Common myeloid progenitor, CD34-positive (primary cell): Measurements from ENCODE around the gene NDUFAF7.
A peak's percentile ranks its signal among the peaks of the same experiment; 100 is the strongest.
"Not testable (repeated sequence)": the region's sequence is repeated elsewhere in the genome, so short reads cannot be mapped to it uniquely, and the experiment has no call there.

Experiments
- CTCF ChIA-PET: fragments of 350-600 bp; sonication (Branson Sonifier 250); formaldehyde crosslinking; loops from one replicate; lab custom pipeline; 2021; ENCODE audit warnings: antibody characterized with exemption; lab: Charles Lee
- POLR2A ChIA-PET: fragments of 350-600 bp; sonication (Branson Sonifier 250); formaldehyde crosslinking; loops from one replicate; lab custom pipeline; 2021; ENCODE audit warnings: antibody characterized with exemption; lab: Charles Lee
- DNase-seq, 3 donors: peaks; one replicate each; pipeline versions ENCODE4 v3.0.0 to v3.0.0-alpha.2; 2013
- H3K27ac ChIP-seq, 2 experiments: 1 replicate in 1 of 2; 2 replicates in 1 of 2; pipeline ENCODE4 v1.7.0; 2013; ENCODE audit warnings: inconsistent platforms in 2 of 2, low read length in 2 of 2, mild to moderate bottlenecking in 2 of 2, low read depth in 1 of 2, moderate library complexity in 1 of 2; ENCODE audit not compliant: severe bottlenecking in 2 of 2, insufficient read depth in 1 of 2, poor library complexity in 1 of 2
- H3K27me3 ChIP-seq, 5 experiments: replicated peaks in 2 of 5; 1 replicate in 3 of 5; 2 replicates in 2 of 5; pipeline versions ENCODE4 v1.6.1 to v1.7.0; 2013; ENCODE audit warnings: low read length in 4 of 5, mild to moderate bottlenecking in 2 of 5, moderate library complexity in 2 of 5, inconsistent platforms in 1 of 5; ENCODE audit not compliant: insufficient read depth in 5 of 5, control insufficient read depth in 4 of 5
- H3K36me3 ChIP-seq, 4 experiments: 1 replicate in 2 of 4; 2 replicates in 2 of 4; pipeline versions ENCODE4 v1.6.1 to v1.7.0; 2013; ENCODE audit warnings: low read length in 3 of 4, control low read depth in 1 of 4, mild to moderate bottlenecking in 1 of 4; ENCODE audit not compliant: control insufficient read depth in 4 of 4, insufficient read depth in 4 of 4
- H3K4me1 ChIP-seq, 4 experiments: 1 replicate in 3 of 4; 2 replicates in 1 of 4; pipeline versions ENCODE4 v1.6.1 to v1.7.1; 2013; ENCODE audit warnings: low read length in 3 of 4, mild to moderate bottlenecking in 3 of 4, control low read depth in 1 of 4, inconsistent platforms in 1 of 4, moderate library complexity in 1 of 4; ENCODE audit not compliant: control insufficient read depth in 4 of 4, insufficient read depth in 4 of 4; ENCODE audit errors: control extremely low read depth in 1 of 4
- H3K4me3 ChIP-seq, 7 experiments: 1 replicate in 4 of 7; 2 replicates in 3 of 7; pipeline versions ENCODE4 v1.5.1 to v1.7.0; 2013; ENCODE audit warnings: mild to moderate bottlenecking in 7 of 7, low read length in 6 of 7, moderate library complexity in 6 of 7, inconsistent platforms in 2 of 7, low read depth in 2 of 7, control low read depth in 1 of 7; ENCODE audit not compliant: insufficient read depth in 4 of 7, control insufficient read depth in 1 of 7; ENCODE audit errors: extremely low read depth in 1 of 7
- H3K9me3 ChIP-seq, 5 experiments: 1 replicate in 4 of 5; 2 replicates in 1 of 5; pipeline versions ENCODE4 v1.6.1 to v1.7.1; 2013; ENCODE audit warnings: low read length in 4 of 5, mild to moderate bottlenecking in 2 of 5, inconsistent platforms in 1 of 5, low read depth in 1 of 5, moderate library complexity in 1 of 5; ENCODE audit not compliant: control insufficient read depth in 4 of 5, insufficient read depth in 2 of 5; ENCODE audit errors: control extremely low read depth in 1 of 5
- WGBS: methylation state at CpG from one replicate; pipeline ENCODE4 v1.1.5; 2013; ENCODE audit not compliant: insufficient coverage; 5-methylcytosine and 5-hydroxymethylcytosine counted together

Gene NDUFAF7

GRCh38 chr2:37211212-37211611 lies 20.2 kb upstream of the NDUFAF7 start:
- no peak for DNase-seq
- no peak overlapping the region for H3K4me3 ChIP-seq
- POLR2A ChIA-PET, result no interaction called here
- CTCF ChIA-PET, result interaction anchor here (0.9 kb wide), 1 partner anchor 10 kb away, joined by 4 read pairs; no protein-coding TSS in a partner anchor
- no peaks in the 10 kb centered on the region for H3K27me3 ChIP-seq
- H3K27ac ChIP-seq, result no peak overlapping the region
- H3K36me3 ChIP-seq, result peaks cover 34 to 87% (median 64%) of the 10 kb centered on the region in 4 experiments
- H3K9me3 ChIP-seq, result peaks cover 8 to 38% (median 18%) of the 10 kb centered on the region in 5 experiments
- peaks cover 0 to 9% (median 0%) of the 10 kb centered on the region in 4 experiments for H3K4me1 ChIP-seq

- DNase-seq, result no peak
- Histone ChIP-seq H3K4me1 (peaks cover 0 to 9% (median 0%) of the 10 kb centered on the region in 4 experiments), H3K9me3 (peaks cover 5 to 32% (median 12%) of the 10 kb centered on the region in 5 experiments), H3K4me3 (no peak overlapping the region), H3K36me3 (peaks cover 32 to 87% (median 62%) of the 10 kb centered on the region in 4 experiments), H3K27ac (no peak overlapping the region), H3K27me3 (no peaks in the 10 kb centered on the region)
- CTCF ChIA-PET, result interaction anchor here (0.9 to 1.0 kb wide), 2 partner anchors 11 to 56 kb away, joined by 4 read pairs; partner anchors contain the start of gene EIF2AK2
- WGBS, result 100% methylated on average over 1 of the region's 3 CpGs
- POLR2A ChIA-PET, result no interaction called here
Observed at GRCh38 chr2:37211939-37212338, 19.5 kb upstream of the NDUFAF7 start.

GRCh38 chr2:37215250-37215649 lies 16.2 kb upstream of the NDUFAF7 start:
- no peaks in the 10 kb centered on the region for H3K27me3 ChIP-seq
- H3K4me1 ChIP-seq, result peaks cover 0 to 9% (median 0%) of the 10 kb centered on the region in 4 experiments
- DNase-seq, result peak in 2 of 3 donors; percentile 59 to 62
- H3K27ac ChIP-seq, result no peak overlapping the region
- POLR2A ChIA-PET, result no interaction called here
- H3K9me3 ChIP-seq, result peaks cover 0 to 1% (median 0%) of the 10 kb centered on the region in 5 experiments
- CTCF ChIA-PET, result no interaction called here
- no peak overlapping the region for H3K4me3 ChIP-seq
- H3K36me3 ChIP-seq, result peaks cover 26 to 73% (median 50%) of the 10 kb centered on the region in 4 experiments
- WGBS, result 0% methylated on average over 1 of the region's 1 CpG

- WGBS, result 100% methylated on average over 3 of the region's 4 CpGs
- ChIA-PET POLR2A (interaction anchor here (0.7 to 1.3 kb wide), 2 partner anchors 9 to 13 kb away, joined by 3 to 4 read pairs; partner anchors contain the start of genes CEBPZ and NDUFAF7), CTCF (interaction anchor here (0.8 to 1.4 kb wide), 4 partner anchors 9 to 50 kb away, joined by 3 to 6 read pairs (median 4); partner anchors contain the start of genes CEBPZ and NDUFAF7)
- H3K4me1 ChIP-seq, result peaks cover 0 to 9% (median 0%) of the 10 kb centered on the region in 4 experiments
- no peak for DNase-seq
- no peak overlapping the region for H3K4me3 ChIP-seq
- no peak overlapping the region for H3K27ac ChIP-seq
- peaks cover 25 to 75% (median 50%) of the 10 kb centered on the region in 4 experiments for H3K36me3 ChIP-seq
- H3K9me3 ChIP-seq, result no peaks in the 10 kb centered on the region
- H3K27me3 ChIP-seq, result no peaks in the 10 kb centered on the region
Observed at GRCh38 chr2:37219046-37219445, 12.4 kb upstream of the NDUFAF7 start.

GRCh38 chr2:37223131-37223530 lies 8.3 kb upstream of the NDUFAF7 start:
- WGBS, result 100% methylated on average over 2 of the region's 4 CpGs
- no peaks in the 10 kb centered on the region for H3K9me3 ChIP-seq
- no peak overlapping the region for H3K4me3 ChIP-seq
- H3K27me3 ChIP-seq, result no peaks in the 10 kb centered on the region
- ChIA-PET POLR2A (no interaction called here), CTCF (interaction anchor here (1.2 kb wide), 1 partner anchor 54 kb away, joined by 3 read pairs; no protein-coding TSS in a partner anchor)
- no peak for DNase-seq
- H3K27ac ChIP-seq, result no peak overlapping the region
- H3K4me1 ChIP-seq, result no peaks in the 10 kb centered on the region
- peaks cover 21 to 66% (median 45%) of the 10 kb centered on the region in 4 experiments for H3K36me3 ChIP-seq

GRCh38 chr2:37224063-37224462 lies 7.4 kb upstream of the NDUFAF7 start:
- Histone ChIP-seq H3K27me3 (no peaks in the 10 kb centered on the region), H3K9me3 (no peaks in the 10 kb centered on the region), H3K27ac (no peak overlapping the region), H3K4me1 (no peaks in the 10 kb centered on the region), H3K36me3 (peaks cover 20 to 63% (median 44%) of the 10 kb centered on the region in 4 experiments), H3K4me3 (no peak overlapping the region)
- WGBS, result 100% methylated on average over 1 of the region's 1 CpG
- ChIA-PET CTCF (interaction anchor here (1.2 kb wide), 1 partner anchor 55 kb away, joined by 3 read pairs; no protein-coding TSS in a partner anchor), POLR2A (no interaction called here)
- DNase-seq, result no peak

GRCh38 chr2:37225129-37225528 lies 6.3 kb upstream of the NDUFAF7 start:
- H3K36me3 ChIP-seq, result peaks cover 23 to 56% (median 39%) of the 10 kb centered on the region in 4 experiments
- H3K9me3 ChIP-seq, POLR2A ChIA-PET, H3K4me3 ChIP-seq, H3K27me3 ChIP-seq, H3K27ac ChIP-seq, CTCF ChIA-PET, DNase-seq: not testable (repeated sequence)
- H3K4me1 ChIP-seq, result peaks cover 0 to 11% (median 9%) of the 10 kb centered on the region in 4 experiments
- no CpG with 5 or more reads among the region's 2 CpGs for WGBS
